ENCODE measurements around the gene TMEM18.

Gene TMEM18

DNA sequence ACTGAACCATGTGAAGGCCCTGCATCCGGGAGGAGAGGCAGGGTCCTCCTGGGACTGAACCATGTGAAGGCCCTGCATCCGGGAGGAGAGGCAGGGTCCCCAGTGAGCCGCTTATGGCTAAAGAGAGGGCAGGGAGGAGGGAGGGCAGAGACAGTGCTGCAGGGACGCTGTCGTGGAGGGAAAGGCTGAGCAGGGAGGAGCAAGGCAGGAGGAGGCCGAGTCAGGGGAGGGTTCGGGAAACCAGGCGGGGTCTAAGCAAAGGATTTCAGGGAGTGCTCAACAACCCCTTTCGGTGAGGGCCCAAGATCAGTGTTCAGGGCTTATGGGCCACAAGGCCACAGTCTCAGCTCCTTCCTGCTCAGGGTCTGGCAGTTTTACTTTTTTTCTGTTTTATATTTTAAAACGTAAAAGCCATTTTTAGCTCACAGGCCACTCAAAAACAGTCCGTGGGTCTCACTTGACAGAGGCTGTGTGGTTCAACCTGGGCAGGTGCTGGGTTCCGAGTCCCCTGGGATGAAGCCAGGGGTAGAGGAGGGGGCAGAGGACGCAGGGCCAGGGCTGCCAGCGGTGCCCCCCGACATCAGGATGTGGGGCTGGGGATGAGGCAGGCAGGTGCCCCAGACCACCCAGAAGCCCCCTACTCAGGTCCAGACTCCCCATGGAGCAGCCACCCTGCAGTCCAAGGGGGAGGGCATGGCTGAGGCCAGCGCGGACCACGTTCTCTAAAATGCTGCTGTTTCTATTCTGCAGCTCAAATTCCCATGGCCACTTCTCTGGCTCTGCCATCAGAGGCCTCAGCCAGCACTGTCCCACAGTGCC is 5.2 kb downstream of the TMEM18 start:
- no peak for DNase-seq

DNA sequence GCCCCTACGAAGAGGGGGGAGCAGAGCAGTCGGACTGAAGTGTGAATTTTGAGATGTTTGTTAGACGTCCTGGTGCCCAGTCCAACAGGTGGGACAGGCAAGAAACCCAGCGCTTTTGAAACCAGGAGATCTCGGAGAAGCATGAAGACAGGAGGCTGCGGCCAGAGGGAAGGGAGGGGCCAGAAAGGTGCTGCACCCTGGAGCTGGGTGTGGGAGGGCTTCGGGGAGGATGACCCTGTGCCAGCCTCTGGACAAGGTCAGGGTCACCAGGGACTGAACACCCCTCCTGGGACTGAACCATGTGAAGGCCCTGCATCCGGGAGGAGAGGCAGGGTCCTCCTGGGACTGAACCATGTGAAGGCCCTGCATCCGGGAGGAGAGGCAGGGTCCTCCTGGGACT is 6.1 kb downstream of the TMEM18 start:
- no peak for DNase-seq

DNA sequence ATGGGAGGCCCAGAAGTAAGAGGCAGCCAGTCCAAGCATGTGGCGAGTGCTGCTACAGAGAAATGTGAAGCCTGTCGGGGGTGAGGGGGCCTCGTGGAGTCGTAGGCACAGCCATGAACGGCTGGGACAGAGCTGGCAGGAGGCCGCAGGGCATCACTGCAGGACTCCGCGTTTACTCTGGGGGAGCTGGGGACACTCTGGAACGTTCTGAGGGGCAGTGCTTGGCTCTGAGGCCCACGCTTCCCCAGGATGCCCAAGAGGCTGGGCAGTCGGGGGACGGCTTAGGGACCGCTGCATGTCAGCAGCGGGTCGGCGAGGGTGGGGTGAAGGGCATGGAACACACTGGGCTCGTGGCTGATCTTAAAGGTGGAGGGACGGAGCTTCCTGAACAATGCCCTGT is 6.6 kb downstream of the TMEM18 start:
- no peak for DNase-seq

DNA sequence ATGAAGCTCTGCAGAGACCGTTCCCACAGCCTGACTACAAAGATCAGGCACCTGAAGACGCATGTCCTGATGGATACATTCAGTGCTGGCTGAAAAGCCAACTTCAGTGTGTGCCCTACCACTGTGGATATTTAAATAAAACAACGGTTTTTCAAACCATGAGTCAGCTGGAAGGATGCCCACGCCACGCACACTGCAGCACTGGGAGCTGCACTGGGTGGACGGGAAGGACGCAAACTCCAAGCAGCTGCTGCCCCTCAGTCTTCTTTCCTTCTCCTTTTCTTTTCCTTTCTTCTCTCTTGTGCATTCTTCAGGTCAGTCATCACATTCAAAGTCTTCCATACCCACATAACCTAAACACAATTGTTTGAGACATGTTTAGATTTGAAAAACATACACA is 7.9 kb downstream of the TMEM18 start:
- no peak for DNase-seq

- no peak for DNase-seq
Observed at GRCh38 chr2:668000-668398, 9.2 kb downstream of the TMEM18 start.

DNA sequence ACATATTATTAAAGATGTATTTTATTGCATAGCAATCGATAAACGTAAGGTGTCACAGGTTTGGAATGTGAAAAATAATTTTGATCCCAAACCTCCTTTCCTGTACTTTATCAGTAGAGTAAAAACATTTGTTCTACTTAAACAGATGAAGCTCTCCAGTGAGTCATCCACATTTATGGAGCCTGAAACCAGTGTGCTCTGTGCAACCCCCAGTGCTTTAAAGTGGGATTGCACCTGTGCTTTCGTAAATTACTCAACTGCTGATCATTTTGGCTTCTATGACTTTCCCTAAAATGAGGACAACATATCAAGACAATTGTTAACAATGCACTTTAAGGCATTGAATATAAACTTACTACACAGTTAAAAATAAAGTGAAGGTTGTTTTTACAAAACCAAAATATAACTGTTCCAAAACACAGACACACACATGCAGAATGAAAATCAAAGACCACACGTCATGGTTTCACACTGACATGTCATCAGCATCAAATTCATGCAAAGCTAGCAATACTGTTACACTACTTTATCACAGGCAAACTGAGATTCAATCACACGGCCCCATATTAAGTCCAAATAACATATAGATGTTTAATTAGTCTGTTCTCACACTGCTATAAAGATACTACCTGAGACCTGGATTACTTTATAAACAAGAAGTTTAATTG is 9.7 kb downstream of the TMEM18 start:
- DNase-seq: no peak

GRCh38 chr2:666441-666840 is 10.8 kb downstream of the TMEM18 start:
- DNase-seq: no peak

- DNase-seq: no peak
Observed at GRCh38 chr2:665340-666073, 11.7 kb downstream of the TMEM18 start.

- no peak for DNase-seq
Observed at GRCh38 chr2:664063-664462, 13.1 kb downstream of the TMEM18 start.

GRCh38 chr2:663221-663620 is 14.0 kb downstream of the TMEM18 start:
- no peak for DNase-seq

DNA sequence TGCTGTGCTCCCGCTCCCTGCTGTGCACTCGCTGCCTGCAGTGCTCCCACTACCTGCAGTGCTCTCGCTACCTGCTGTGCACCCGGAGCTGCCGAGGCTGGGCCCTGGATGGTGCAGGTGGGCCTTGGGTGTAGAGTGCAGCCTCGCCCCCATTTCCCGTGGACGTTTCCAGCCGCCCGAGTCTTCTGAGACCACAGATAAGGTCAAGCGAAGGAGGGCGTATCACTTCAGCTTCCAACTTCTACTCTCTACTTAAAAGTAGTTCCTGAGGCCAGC is 15.9 kb downstream of the TMEM18 start:
- DNase-seq: no peak

- no peak for DNase-seq
Observed at GRCh38 chr2:660586-661359, 16.4 kb downstream of the TMEM18 start.

- no peak for DNase-seq
Observed at GRCh38 chr2:660029-660428, 17.2 kb downstream of the TMEM18 start.

DNA sequence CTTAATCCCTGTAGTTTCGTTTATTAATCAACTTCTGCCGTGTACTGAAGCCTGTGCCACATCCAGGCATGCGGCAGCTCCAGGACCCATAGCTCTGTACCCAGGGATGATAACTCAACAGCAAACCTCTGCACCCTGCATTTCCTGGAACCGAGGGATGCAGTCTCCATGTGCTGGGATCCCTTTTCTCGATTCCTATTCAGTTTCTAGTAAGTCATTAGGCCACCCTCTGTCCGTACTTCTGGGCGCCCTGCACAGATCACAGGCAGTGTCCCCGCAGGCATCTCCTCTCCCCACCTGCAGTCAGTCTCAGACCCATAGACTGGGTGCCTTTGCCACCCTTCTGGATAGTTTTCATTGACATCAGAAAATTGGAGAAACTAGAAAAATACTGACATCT is 18.8 kb downstream of the TMEM18 start:
- DNase-seq: no peak

DNA sequence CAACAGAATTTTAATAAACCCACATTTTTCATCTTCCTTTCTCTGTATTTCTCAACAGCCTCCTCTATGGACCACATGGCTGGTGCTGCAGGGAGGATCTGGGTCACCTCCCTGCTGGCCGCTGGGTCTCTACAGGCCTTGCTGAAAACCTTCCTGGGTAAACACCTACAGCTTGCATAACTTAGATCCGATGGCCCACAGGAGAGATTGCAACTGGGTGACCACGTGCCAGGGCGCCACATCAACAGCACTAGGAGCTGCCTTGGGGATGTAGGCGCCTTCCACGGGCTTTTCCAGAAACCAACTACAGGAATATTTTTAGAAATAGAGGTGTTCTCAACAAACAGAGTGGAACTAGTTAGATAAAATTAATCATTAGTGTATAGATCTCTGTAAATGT is 19.4 kb downstream of the TMEM18 start:
- DNase-seq: no peak

DNA sequence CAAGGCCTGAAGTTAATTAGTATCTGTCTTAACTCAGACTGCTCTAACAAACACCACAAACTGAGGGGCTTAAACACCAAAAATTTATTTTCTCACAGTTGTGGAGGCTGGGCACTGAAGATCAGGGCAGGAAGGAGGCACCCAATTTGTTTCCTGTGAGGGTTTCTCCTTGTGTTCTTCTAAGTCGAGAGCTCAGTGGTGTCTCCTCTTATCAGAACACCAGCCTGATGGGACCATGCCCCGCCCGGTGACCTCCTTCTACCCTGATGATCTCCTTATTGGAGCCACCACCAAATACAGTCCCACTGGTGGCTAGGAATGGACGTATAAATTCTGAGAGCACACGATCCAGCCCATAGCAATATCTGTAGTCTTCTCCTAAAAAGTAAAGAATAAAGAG is 20.5 kb downstream of the TMEM18 start:
- DNase-seq: no peak

- no peak for DNase-seq
Observed at GRCh38 chr2:655626-656025, 21.6 kb downstream of the TMEM18 start.

DNA sequence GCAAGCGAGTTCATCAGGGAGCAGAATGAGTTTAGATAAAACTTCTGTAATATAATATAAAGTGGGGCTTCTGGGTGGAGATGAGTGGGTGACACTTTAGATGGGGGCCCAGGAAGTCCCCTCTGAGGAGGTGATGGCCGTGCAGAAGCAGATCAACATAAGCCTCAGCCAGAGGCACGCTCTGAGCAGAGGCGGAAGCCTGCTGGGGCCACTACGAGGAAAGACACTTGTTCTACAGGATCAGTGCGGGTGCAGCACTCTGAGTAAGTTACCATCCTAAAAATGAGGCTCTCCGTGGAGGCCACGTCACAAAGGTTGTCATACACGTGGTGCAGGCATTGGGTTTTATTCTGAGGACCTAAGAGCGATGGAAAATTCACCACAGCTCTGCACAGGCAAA is 22.3 kb downstream of the TMEM18 start:
- DNase-seq: no peak

DNA sequence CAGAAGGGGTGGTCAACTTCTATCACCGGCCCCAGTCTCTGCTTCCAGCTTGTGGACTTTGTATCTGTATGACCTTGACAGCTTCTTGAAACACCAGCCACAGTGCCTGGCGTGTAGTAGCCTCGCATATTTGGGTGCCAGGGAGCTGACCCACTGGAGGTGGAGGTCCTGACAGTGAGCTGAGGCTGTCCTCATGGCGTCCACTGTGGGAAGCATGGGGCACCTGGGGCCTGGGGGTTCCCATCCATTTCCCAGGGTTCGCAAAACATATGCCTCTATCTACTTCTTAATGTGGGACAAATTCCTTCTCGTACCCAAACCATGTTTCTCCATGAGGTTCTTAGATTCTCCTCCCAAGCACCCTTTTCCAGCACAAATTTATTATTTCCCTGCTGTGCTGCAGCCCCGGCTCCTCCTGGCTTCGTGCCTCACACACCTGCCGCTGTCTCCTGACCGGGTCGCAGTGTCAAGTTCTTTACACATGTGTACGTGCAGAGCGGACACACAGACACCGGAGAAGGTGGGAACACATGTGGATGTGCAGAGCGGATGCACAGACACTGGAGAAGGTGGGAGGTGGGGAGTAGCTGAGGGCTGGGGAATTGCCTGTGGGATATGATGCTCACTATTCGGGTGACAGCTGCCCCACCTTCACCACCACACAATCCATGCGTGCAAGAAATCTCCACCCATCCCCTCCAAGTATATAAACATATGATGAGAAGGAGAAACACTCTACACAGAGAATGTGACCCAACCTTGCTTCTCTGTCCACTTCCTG is 23.4 kb downstream of the TMEM18 start:
- no peak for DNase-seq

DNA sequence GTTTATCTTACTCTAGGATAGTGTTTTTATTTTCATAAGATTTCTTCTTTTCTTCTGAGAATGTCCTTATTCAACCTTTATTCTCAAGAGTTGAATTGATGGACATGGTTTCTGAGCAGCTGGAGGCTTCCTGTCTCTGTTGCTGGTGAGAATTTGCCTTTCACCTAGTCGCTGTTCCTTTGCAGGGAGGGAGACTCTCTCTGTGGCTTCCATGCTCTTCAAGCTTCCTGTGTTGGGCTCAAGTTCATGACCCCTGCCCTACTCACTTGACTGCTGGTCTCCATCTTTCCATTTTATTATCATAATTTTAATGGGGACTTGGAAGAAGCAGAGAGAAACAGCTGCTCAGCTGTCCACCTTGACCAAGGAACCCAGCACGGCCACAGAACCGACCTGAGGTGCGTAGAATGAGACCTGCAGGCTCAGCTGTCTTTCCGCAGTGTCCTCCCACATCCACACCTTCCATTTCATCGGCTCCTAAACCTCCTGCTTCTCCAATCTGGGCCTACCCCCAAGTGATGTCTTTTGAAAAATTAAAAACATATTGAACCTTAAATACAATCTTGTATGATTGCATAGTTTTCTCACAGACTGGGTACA is 24.2 kb downstream of the TMEM18 start:
- DNase-seq: no peak

DNA sequence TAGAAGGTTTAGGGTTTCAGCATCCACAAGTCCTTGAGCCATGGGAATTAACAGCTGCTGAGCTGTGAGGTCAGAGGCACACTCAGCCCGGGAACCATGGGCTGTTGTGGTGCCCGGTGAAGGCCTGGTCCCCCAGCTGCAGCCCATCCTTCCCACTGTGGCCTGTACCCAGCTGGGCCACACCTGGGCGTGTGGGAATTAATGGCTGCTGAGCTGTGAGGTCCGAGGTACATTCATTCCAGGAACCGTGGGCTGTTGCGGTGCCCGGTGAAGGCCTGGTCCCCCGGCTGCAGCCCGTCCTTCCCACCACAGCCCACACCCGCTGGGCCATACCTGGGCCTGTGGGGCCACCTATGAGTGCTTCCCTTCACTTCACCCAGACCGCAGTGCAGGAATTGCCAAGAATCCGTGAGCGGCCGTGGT is 25.2 kb downstream of the TMEM18 start:
- no peak for DNase-seq

Measured in effector CD4-positive, alpha-beta T cell (primary cell).